ENCODE data around the gene PTS.
A peak's percentile ranks its signal among the peaks of the same experiment; 100 is the strongest.

Gene PTS

GRCh38 chr11:112281726-112282125 lies 55.5 kb downstream of the PTS start:
- Mint-ChIP-seq H3K27me3 (ENCODE audit: low read depth) (peaks cover 5% of the 10 kb centered on the region), H3K36me3 (ENCODE audit: low read depth) (no peaks in the 10 kb centered on the region), H3K9me3 (no peaks in the 10 kb centered on the region), H3K4me1 (ENCODE audit: low read depth) (peaks cover 24% of the 10 kb centered on the region), H3K4me3 (peak overlapping the region; percentile 67), H3K27ac (peak overlapping the region; percentile 59)

All from T-helper 1 cell treated with Interleukin-12 subunit alpha and Interleukin-12 subunit beta and Interleukin-4 antibody, amounts not matched to agents 30 μg/mL and 1 μg/mL, for 36 hours (primary cell).